IMR-90 (cell line): ENCODE measurements around the gene L3MBTL3. TPM values are rescaled to one million over a fixed set of nuclear protein-coding genes. Genes with fewer than 3 reads are reported as not detected.

Experiments
- ATAC-seq: fragments of 200-7000 bp; cut with Tn5 transposase; 2 replicates; pipeline ENCODE4 v1.9.1; 2020; ENCODE audit warnings: low read depth, mild to moderate bottlenecking, moderate library complexity
- BruUV-seq: library from RNA; stranded (reverse); fragments of 400-500 nt; replicated peaks from 2 replicates; lab custom pipeline; 2021; lab: Mats Ljungman, UMichigan
- CTCF ChIA-PET: fragments of 300-600 bp; formaldehyde crosslinking; extraction: SDS; loops from one replicate; lab custom pipeline; 2021; ENCODE audit warnings: antibody characterized with exemption; lab: Yijun Ruan, JAX
- POLR2A ChIA-PET: fragments of 300-600 bp; sonication (Branson Sonifier 250); formaldehyde crosslinking; loops from one replicate; lab custom pipeline; 2022; ENCODE audit warnings: antibody characterized with exemption; ENCODE audit not compliant: unreplicated experiment; lab: Charles Lee
- DNase-seq: peaks from one replicate; pipeline ENCODE4 v3.0.0; 2013
- H2AFZ ChIP-seq: replicated peaks from 2 replicates; pipeline ENCODE3; 2013; ENCODE audit warnings: low read length, mild to moderate bottlenecking; ENCODE audit not compliant: poor library complexity
- H2AK5ac ChIP-seq: 2 replicates; pipeline ENCODE4 v1.6.1; 2013; ENCODE audit warnings: low read depth, low read length, inconsistent platforms
- H2AK9ac ChIP-seq: replicated peaks from 2 replicates; pipeline ENCODE3; 2013; ENCODE audit warnings: mild to moderate bottlenecking, low read depth, low read length, moderate library complexity; ENCODE audit not compliant: poor library complexity
- H2BK120ac ChIP-seq: 2 replicates; pipeline ENCODE4 v1.6.1; 2013; ENCODE audit warnings: low read depth, low read length, inconsistent platforms
- H2BK15ac ChIP-seq: 3 replicates; pipeline ENCODE4 v1.6.1; 2013; ENCODE audit warnings: low read depth, low read length, inconsistent platforms
- H2BK20ac ChIP-seq: 2 replicates; pipeline ENCODE4 v1.6.1; 2013; ENCODE audit warnings: low read depth, mild to moderate bottlenecking, inconsistent platforms, low read length, moderate library complexity
- H2BK5ac ChIP-seq: 2 replicates; pipeline ENCODE4 v1.6.1; 2013; ENCODE audit warnings: mild to moderate bottlenecking, low read depth, low read length, inconsistent platforms; ENCODE audit not compliant: poor library complexity, severe bottlenecking
- H3K14ac ChIP-seq: replicated peaks from 2 replicates; pipeline ENCODE4 v1.6.1; 2013; ENCODE audit warnings: low read depth, low read length, inconsistent platforms
- H3K18ac ChIP-seq: 2 replicates; pipeline ENCODE4 v1.6.1; 2013; ENCODE audit warnings: low read depth, low read length, control low read depth
- H3K23ac ChIP-seq: 2 replicates; pipeline ENCODE4 v1.6.1; 2013; ENCODE audit warnings: low read depth, low read length, inconsistent platforms
- H3K27ac ChIP-seq: 2 replicates; pipeline ENCODE4 v1.5.1; 2013; ENCODE audit warnings: mild to moderate bottlenecking, control low read depth, low read length; ENCODE audit not compliant: insufficient read depth
- H3K27me3 ChIP-seq: 2 replicates; pipeline ENCODE4 v1.6.1; 2013; ENCODE audit warnings: low read length; ENCODE audit not compliant: control insufficient read depth, insufficient read depth
- H3K36me3 ChIP-seq: 2 replicates; pipeline ENCODE4 v1.6.1; 2013; ENCODE audit warnings: low read length, mixed read lengths; ENCODE audit not compliant: control insufficient read depth, insufficient read depth
- H3K4ac ChIP-seq: 2 replicates; pipeline ENCODE4 v1.6.1; 2013; ENCODE audit warnings: low read depth, low read length, inconsistent platforms
- H3K4me1 ChIP-seq: 2 replicates; pipeline ENCODE4 v1.6.1; 2013; ENCODE audit warnings: low read length, mixed read lengths; ENCODE audit not compliant: control insufficient read depth, insufficient read depth
- H3K4me2 ChIP-seq: 2 replicates; pipeline ENCODE4 v1.6.1; 2013; ENCODE audit warnings: low read depth, mild to moderate bottlenecking, control low read depth, low read length, moderate library complexity
- H3K4me3 ChIP-seq: 2 replicates; pipeline ENCODE4 v1.5.1; 2013; ENCODE audit warnings: low read depth, mild to moderate bottlenecking, control low read depth, low read length, moderate library complexity; ENCODE audit not compliant: insufficient read depth
- H3K56ac ChIP-seq: 2 replicates; pipeline ENCODE4 v1.6.1; 2013; ENCODE audit warnings: low read length, inconsistent platforms; ENCODE audit not compliant: insufficient read depth; ENCODE audit errors: extremely low read depth
- H3K79me1 ChIP-seq, 2 experiments: 2 replicates each; pipeline ENCODE4 v1.6.1; 2013; ENCODE audit warnings: low read length in 2 of 2, inconsistent platforms in 1 of 2, low read depth in 1 of 2
- H3K9ac ChIP-seq: 2 replicates; pipeline ENCODE4 v1.6.1; 2013; ENCODE audit warnings: low read depth, low read length, control low read depth
- H3K9me1 ChIP-seq: 2 replicates; pipeline ENCODE4 v1.6.1; 2013; ENCODE audit warnings: low read length, inconsistent platforms; ENCODE audit not compliant: insufficient read depth
- H3K9me3 ChIP-seq: 2 replicates; pipeline ENCODE4 v1.6.1; 2013; ENCODE audit warnings: low read length; ENCODE audit not compliant: control insufficient read depth, insufficient read depth
- H4K20me1 ChIP-seq: 2 replicates; pipeline ENCODE4 v1.6.1; 2013; ENCODE audit warnings: low read length, inconsistent platforms; ENCODE audit not compliant: insufficient read depth
- H4K5ac ChIP-seq: 2 replicates; pipeline ENCODE4 v1.6.1; 2013; ENCODE audit warnings: mild to moderate bottlenecking, low read depth, low read length, control low read depth
- H4K8ac ChIP-seq, 2 experiments: 2 replicates each; pipeline ENCODE4 v1.6.1; 2013; ENCODE audit warnings: low read depth in 2 of 2, low read length in 2 of 2, control low read depth in 1 of 2, inconsistent platforms in 1 of 2
- H4K91ac ChIP-seq: 2 replicates; pipeline ENCODE4 v1.6.1; 2013; ENCODE audit warnings: low read depth, low read length, inconsistent platforms; ENCODE audit not compliant: insufficient read depth
- MAFK ChIP-seq: IDR thresholded peaks from 2 replicates; pipeline ENCODE4 v1.6.1; 2012; ENCODE audit warnings: low read depth, low read length, improper control_type of control experiment
- MXI1 ChIP-seq: IDR thresholded peaks from 2 replicates; pipeline ENCODE4 v1.6.1; 2012; ENCODE audit warnings: low read depth, mild to moderate bottlenecking, low read length, moderate library complexity, borderline replicate concordance
- NFE2L2 ChIP-seq: fragments of 150-350 bp; IDR thresholded peaks from 2 replicates; pipeline ENCODE4 v1.6.1; 2016; ENCODE audit warnings: low read depth, mild to moderate bottlenecking, low read length
- POLR2A ChIP-seq: IDR thresholded peaks from 2 replicates; pipeline ENCODE4 v1.6.1; 2012; ENCODE audit warnings: mild to moderate bottlenecking, low read depth, low read length
- RAD21 ChIP-seq: IDR thresholded peaks from 2 replicates; pipeline ENCODE4 v1.6.1; 2012; ENCODE audit warnings: low read length, improper control_type of control experiment
- RCOR1 ChIP-seq: IDR thresholded peaks from 2 replicates; pipeline ENCODE4 v1.6.1; 2012; ENCODE audit warnings: mild to moderate bottlenecking, low read length, improper control_type of control experiment; ENCODE audit not compliant: insufficient replicate concordance
- SMC3 ChIP-seq: fragments of 150-350 bp; IDR thresholded peaks from 2 replicates; pipeline ENCODE4 v1.6.1; 2016; ENCODE audit warnings: low read depth, mild to moderate bottlenecking, antibody characterized with exemption, low read length, moderate library complexity
- WGBS, 2 experiments: methylation state at CpG; one replicate each; pipeline versions ENCODE4 v1.1.5 to v1.1.7; 2013; ENCODE audit warnings: missing lambda C conversion rate in 2 of 2; ENCODE audit not compliant: insufficient read length in 1 of 2; ENCODE audit errors: extremely low coverage in 2 of 2; 5-methylcytosine and 5-hydroxymethylcytosine counted together
- dilution Hi-C: fragments of 300-500 bp; cut with HindIII; formaldehyde crosslinking; loops from one replicate; pipeline ENCODE4 v1.14.3; 2018; ENCODE audit warnings: low sequenced_read_pairs; ENCODE audit not compliant: unreplicated experiment
- in situ Hi-C: fragments of 300-500 bp; cut with MboI; formaldehyde crosslinking; loops from 3 replicates; pipeline ENCODE4 v1.14.3; 2019; ENCODE audit warnings: low sequenced_read_pairs, inconsistent platforms, mixed read lengths
- intact Hi-C: fragments of 100-400 bp; cut with micrococcal nuclease; formaldehyde crosslinking; loops from 2 replicates; pipeline ENCODE4 v1.10.0; 2022
- polyA plus RNA-seq, 3 experiments: library from polyadenylated mRNA; depleted of rRNA; stranded (reverse); fragments of >200 nt; gene quantifications; 2 replicates each; pipeline ENCODE4 v1.2.3, GENCODE V29; 2012; ENCODE audit warnings: low replicate concordance in 1 of 3
- total RNA-seq: library from RNA; depleted of rRNA; stranded (reverse); fragments of >200 nt; gene quantifications from 2 replicates; pipeline ENCODE4 v1.2.3, GENCODE V29; 2012
- TF ChIP-seq, protein P1 (sequence below): conservative IDR thresholded peaks from 2 replicates; pipeline ENCODE4 v1.5.1; 2012; ENCODE audit warnings: mild to moderate bottlenecking, low read depth, low read length, improper control_type of control experiment

The L3MBTL3 gene
- total and polyA plus RNA-seq, 2 of the 4 experiments (the other 2 are of a cell fraction) = 7.2 to 10.9 TPM

DNA sequence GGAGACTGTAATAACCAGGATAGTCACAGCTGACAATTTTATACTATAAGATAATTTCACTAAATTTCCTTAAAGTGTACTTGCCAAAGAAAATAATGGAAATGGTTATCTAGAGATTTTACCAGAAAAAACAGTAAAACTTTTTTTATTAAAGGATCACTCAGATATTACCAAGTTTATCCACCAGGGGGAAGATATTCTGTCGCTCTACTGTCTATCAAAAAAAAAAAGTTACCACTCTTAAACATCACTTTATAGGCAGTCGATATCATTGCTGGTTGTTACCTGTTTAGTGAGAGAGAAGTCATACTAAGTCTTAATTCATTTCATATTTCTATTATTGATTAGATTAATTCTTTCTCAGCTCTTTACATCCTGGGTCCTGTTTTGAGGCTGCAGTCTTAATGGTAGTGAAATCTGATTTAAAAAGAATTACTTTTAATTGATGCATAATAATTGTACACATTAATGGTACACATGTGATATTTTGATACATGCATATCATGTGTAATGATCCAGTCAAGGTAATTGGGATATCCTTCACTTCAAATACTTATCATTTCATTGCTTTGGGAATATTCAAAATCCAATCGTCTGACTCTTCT lies 18.9 kb downstream of the L3MBTL3 start:
- DNase-seq (no peak), ATAC-seq (no peak)
- Histone ChIP-seq H3K9ac (no peak overlapping the region), H3K4me1 (peaks cover 18% of the 10 kb centered on the region), H3K36me3 (no peaks in the 10 kb centered on the region), H3K27me3 (no peaks in the 10 kb centered on the region), H2AK5ac (no peak overlapping the region), H4K5ac (no peak overlapping the region), H2BK5ac (no peak overlapping the region), H3K23ac (no peak overlapping the region), H3K9me1 (peaks cover 12% of the 10 kb centered on the region), H4K20me1 (peaks cover 8% of the 10 kb centered on the region; the same call in 1 of the 2 replicates), H3K79me1 (peaks cover 12 to 24% of the 10 kb centered on the region in 2 experiments), H2BK15ac (no peak overlapping the region), H3K14ac (no peak overlapping the region), H2AK9ac (no peak overlapping the region), H3K9me3 (no peaks in the 10 kb centered on the region), H4K8ac (no peak overlapping the region), H3K4me2 (no peak overlapping the region), H2BK120ac (no peak overlapping the region), H3K56ac (no peak overlapping the region), H3K4ac (no peak overlapping the region), H2BK20ac (no peak overlapping the region), H2AFZ (no peak overlapping the region), H3K4me3 (no peak overlapping the region), H4K91ac (no peak overlapping the region), H3K18ac (no peak overlapping the region), H3K27ac (no peak overlapping the region)
- in situ Hi-C loops = no loop called here
- dilution Hi-C loops = no loop called here
- intact Hi-C loops = no loop called here
- TF ChIP-seq POLR2A (no peak), NFE2L2 (no peak), RAD21 (peak; percentile 24), SMC3 (peak; percentile 33), RCOR1 (no peak), MXI1 (no peak), MAFK (no peak)
- TF ChIP-seq, protein P1, sequence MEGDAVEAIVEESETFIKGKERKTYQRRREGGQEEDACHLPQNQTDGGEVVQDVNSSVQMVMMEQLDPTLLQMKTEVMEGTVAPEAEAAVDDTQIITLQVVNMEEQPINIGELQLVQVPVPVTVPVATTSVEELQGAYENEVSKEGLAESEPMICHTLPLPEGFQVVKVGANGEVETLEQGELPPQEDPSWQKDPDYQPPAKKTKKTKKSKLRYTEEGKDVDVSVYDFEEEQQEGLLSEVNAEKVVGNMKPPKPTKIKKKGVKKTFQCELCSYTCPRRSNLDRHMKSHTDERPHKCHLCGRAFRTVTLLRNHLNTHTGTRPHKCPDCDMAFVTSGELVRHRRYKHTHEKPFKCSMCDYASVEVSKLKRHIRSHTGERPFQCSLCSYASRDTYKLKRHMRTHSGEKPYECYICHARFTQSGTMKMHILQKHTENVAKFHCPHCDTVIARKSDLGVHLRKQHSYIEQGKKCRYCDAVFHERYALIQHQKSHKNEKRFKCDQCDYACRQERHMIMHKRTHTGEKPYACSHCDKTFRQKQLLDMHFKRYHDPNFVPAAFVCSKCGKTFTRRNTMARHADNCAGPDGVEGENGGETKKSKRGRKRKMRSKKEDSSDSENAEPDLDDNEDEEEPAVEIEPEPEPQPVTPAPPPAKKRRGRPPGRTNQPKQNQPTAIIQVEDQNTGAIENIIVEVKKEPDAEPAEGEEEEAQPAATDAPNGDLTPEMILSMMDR = peak; percentile 47
- ChIA-PET CTCF (interaction anchor here (0.7 kb wide), 1 partner anchor 170 kb away, joined by 10 read pairs; no protein-coding TSS in a partner anchor), POLR2A (no interaction called here)
- no CpG with 5 or more reads among the region's 3 CpGs for WGBS, 2 experiments
- BruUV-seq = no TSS peak
